ENCODE data around the gene PLCB1.

DNA sequence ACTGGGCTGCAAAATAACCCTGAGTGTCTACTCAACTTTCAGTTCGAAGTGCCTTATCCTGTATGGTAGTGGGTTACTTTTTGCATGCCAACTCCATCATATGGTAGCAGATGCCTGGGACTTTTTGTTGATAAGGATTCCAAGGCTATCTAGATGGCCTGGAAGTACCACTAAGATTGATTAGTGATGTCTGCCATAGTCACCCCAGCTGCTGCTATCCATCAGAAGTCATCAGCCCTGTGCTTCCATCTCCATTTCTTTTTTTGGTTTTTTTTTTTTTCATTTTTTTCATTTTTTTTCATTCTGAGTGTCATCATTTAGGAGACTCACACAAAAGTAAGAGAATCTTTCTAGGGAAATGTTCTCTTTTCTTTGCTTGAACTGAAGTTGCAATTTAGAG lies 719.4 kb downstream of the PLCB1 start:
- TF ChIP-seq, protein P1, sequence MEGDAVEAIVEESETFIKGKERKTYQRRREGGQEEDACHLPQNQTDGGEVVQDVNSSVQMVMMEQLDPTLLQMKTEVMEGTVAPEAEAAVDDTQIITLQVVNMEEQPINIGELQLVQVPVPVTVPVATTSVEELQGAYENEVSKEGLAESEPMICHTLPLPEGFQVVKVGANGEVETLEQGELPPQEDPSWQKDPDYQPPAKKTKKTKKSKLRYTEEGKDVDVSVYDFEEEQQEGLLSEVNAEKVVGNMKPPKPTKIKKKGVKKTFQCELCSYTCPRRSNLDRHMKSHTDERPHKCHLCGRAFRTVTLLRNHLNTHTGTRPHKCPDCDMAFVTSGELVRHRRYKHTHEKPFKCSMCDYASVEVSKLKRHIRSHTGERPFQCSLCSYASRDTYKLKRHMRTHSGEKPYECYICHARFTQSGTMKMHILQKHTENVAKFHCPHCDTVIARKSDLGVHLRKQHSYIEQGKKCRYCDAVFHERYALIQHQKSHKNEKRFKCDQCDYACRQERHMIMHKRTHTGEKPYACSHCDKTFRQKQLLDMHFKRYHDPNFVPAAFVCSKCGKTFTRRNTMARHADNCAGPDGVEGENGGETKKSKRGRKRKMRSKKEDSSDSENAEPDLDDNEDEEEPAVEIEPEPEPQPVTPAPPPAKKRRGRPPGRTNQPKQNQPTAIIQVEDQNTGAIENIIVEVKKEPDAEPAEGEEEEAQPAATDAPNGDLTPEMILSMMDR (IDR thresholded peaks at IDR 0.05; ENCODE audit: low read depth, low read length) = no peak
- TF ChIP-seq POLR2A (IDR thresholded peaks at IDR 0.05; ENCODE audit: extremely low read depth, insufficient read length) = no peak
- TF ChIP-seq, protein P2, sequence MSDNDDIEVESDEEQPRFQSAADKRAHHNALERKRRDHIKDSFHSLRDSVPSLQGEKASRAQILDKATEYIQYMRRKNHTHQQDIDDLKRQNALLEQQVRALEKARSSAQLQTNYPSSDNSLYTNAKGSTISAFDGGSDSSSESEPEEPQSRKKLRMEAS (IDR thresholded peaks at IDR 0.05; ENCODE audit: low read depth, low read length) = no peak
- TF ChIP-seq MYC (IDR thresholded peaks at IDR 0.05; ENCODE audit: low read depth, low read length) = no peak
